Activated CD4-positive, alpha-beta memory T cell treated with anti-CD3 and anti-CD28 coated beads, Interleukin-2, amount 10 ng/mL, durations not matched to agents 7 days and 5 days (primary cell): ENCODE results near the gene PERCC1. TPM values are rescaled to one million over a fixed set of nuclear protein-coding genes. Genes with fewer than 3 reads are reported as not detected.

Experiments used
- CTCF ChIA-PET: fragments of 350-600 bp; sonication (Branson Sonifier 250); formaldehyde crosslinking; loops from one replicate; lab custom pipeline; 2021; ENCODE audit warnings: antibody characterized with exemption, inconsistent platforms; lab: Charles Lee
- POLR2A ChIA-PET: fragments of 350-600 bp; sonication (Branson Sonifier 250); formaldehyde crosslinking; loops from one replicate; lab custom pipeline; 2021; ENCODE audit warnings: antibody characterized with exemption; lab: Charles Lee
- DNase-seq: peaks from one replicate; pipeline ENCODE4 v3.0.0-alpha.2; 2020
- H3K27ac Mint-ChIP-seq: one replicate; pipeline ENCODE4 v1.8.0; 2021; ENCODE audit warnings: mild to moderate bottlenecking, mixed read lengths
- H3K27me3 Mint-ChIP-seq: one replicate; pipeline ENCODE4 v1.8.0; 2021; ENCODE audit warnings: mixed read lengths
- H3K36me3 Mint-ChIP-seq: one replicate; pipeline ENCODE4 v1.8.0; 2021; ENCODE audit warnings: low read depth, mixed read lengths
- H3K4me1 Mint-ChIP-seq: one replicate; pipeline ENCODE4 v1.8.0; 2021; ENCODE audit warnings: mixed read lengths
- H3K4me3 Mint-ChIP-seq: one replicate; pipeline ENCODE4 v1.8.0; 2021; ENCODE audit warnings: mild to moderate bottlenecking, mixed read lengths
- H3K9me3 Mint-ChIP-seq: one replicate; pipeline ENCODE4 v1.8.0; 2021; ENCODE audit warnings: mixed read lengths
- total RNA-seq, 2 experiments: library from RNA; stranded (reverse); gene quantifications; one replicate each; pipeline ENCODE4 v1.2.3, GENCODE V29; 2021

Gene PERCC1
- total RNA-seq, 2 experiments from 2014 or later: not detected

DNA sequence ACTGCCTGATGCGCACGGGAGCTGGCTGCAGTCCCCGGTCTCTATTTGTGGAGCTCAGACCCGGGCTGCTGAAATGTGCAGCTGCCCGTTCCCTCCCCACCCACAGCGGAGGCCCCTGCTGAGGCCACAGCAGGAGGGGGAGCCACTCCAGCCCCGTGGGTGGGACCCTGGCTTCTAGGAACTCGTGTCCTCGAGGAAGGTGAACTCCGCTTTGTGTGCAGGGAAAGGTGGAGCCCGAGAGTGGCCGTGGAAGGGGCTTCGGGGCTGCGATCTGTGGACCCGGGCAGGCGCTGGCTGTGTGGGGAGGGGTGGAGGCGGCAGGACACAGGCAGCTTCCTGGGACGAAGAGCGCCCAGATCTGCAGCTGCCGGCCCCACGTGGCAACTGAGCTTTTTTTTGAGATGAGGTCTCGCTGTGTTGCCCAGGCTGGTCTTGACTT, 10.5 kb downstream of the PERCC1 start:
- no peak for DNase-seq
- ChIA-PET CTCF (no interaction called here), POLR2A (no interaction called here)
- Mint-ChIP-seq H3K9me3 (no peaks in the 10 kb centered on the region), H3K27me3 (no peaks in the 10 kb centered on the region), H3K36me3 (no peaks in the 10 kb centered on the region), H3K27ac (no peak overlapping the region), H3K4me3 (no peak overlapping the region), H3K4me1 (no peaks in the 10 kb centered on the region)

DNA sequence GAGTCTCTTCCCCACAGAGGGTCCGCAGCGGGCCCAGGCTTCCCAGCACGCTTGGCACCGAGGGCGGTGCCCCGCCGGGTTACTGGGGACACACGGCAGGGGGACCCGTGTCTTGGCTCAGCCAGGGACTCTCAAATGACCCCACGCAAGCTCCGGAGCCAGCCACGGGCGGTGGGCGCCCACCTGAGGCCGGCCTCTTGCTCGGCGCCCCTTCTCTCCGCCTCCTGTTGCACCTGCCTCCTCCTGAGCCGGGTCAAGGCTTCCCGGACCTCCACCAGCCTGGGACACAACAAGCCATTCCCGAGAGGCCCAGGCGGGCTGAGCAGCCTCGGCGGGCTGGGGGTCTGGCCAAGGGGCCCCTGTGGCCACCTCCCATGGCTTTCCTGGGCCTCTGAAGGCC, 11.8 kb downstream of the PERCC1 start:
- Mint-ChIP-seq H3K27ac (no peak overlapping the region), H3K4me3 (no peak overlapping the region), H3K27me3 (no peaks in the 10 kb centered on the region), H3K4me1 (no peaks in the 10 kb centered on the region), H3K36me3 (no peaks in the 10 kb centered on the region), H3K9me3 (no peaks in the 10 kb centered on the region)
- ChIA-PET POLR2A (no interaction called here), CTCF (no interaction called here)
- no peak for DNase-seq

DNA sequence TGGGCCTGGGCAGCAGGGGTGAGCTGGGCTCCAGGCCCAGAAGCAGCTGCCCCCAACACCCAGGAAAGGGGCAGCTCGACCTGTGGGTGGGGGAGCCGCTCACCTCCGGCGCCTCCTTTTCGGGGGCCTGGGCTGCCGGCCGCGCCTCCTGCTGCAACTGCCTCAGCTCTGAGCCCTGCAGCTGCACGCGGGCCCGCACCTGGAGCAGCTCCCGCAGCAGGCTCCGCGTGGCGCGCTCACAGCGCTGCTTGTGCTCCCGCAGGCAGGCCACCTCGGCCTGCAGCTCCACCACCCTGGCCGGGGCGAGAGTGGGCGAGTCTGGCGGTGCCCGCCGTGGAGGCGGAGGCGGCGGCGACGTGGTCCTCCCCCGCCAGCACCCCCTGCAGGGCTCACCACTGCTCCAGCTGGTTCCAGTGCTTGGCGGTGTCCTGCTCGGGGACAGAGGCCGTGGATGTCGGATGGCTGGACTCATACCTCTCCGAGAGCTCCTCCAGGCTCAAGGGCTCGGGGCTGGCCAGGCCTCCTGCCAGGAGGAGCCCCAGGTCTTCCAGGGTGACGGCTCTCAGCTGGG, 12.6 kb downstream of the PERCC1 start:
- Mint-ChIP-seq H3K4me3 (no peak overlapping the region), H3K27ac (no peak overlapping the region), H3K27me3 (no peaks in the 10 kb centered on the region), H3K36me3 (no peaks in the 10 kb centered on the region), H3K9me3 (no peaks in the 10 kb centered on the region), H3K4me1 (no peaks in the 10 kb centered on the region)
- ChIA-PET CTCF (interaction anchor here (1.6 kb wide), 1 partner anchor 22 kb away, joined by 3 read pairs; no protein-coding TSS in a partner anchor), POLR2A (interaction anchor here (0.8 kb wide), 1 partner anchor 8 kb away, joined by 3 read pairs; no protein-coding TSS in a partner anchor)
- DNase-seq: no peak

DNA sequence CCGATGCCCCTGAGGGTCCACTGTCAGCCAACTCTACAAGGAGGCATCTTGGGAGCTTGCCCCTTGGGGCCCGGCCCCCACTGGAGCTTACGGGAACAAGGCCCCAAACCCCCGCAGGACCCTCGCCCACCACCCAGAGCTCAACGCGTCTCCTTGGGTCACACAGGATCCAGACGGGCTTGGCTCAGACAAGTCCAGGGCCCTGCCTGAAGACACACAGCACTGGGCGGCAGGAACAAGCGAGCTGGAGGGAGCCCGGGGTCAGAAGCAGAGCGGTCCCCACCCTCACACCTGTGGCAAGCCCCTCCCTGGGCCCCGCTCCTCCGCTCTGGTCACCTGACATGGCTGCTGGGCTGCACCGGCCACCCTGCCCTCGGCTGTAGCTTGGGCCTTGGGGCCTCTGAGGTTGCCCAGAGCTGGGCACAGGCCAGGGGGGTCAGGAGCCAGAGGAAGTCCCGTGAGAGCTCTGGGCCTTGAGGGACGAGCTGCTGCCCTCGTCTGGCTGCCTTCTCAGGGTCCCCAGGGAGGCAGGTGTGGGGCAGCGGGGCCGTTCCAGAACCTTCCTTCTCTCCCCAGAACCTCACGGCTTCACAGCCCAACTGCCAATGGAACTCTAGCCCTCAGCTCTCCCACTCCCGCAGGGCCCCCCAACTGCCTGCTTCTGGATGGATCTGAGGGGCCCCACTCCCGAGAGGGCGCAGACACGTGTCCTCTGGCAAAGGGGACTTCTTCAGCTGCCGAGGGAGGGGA, 13.3 kb downstream of the PERCC1 start, which contains the start of gene CCDC154:
Gene CCDC154, minus strand, starts transcription at position 577 of the 750 bp plus-strand sequence. Its CDS starts 234 bp downstream, at position 343.
- Mint-ChIP-seq H3K4me1 (no peaks in the 10 kb centered on the region), H3K36me3 (no peaks in the 10 kb centered on the region), H3K4me3 (no peak within 1 kb of the TSS), H3K27ac (no peak within 1 kb of the TSS), H3K9me3 (no peaks in the 10 kb centered on the region), H3K27me3 (no peaks in the 10 kb centered on the region)
- no peak for DNase-seq
- ChIA-PET CTCF (interaction anchor here (1.6 kb wide), 1 partner anchor 23 kb away, joined by 3 read pairs; no protein-coding TSS in a partner anchor), POLR2A (interaction anchor here (0.8 kb wide), 1 partner anchor 7 kb away, joined by 3 read pairs; no protein-coding TSS in a partner anchor)

DNA sequence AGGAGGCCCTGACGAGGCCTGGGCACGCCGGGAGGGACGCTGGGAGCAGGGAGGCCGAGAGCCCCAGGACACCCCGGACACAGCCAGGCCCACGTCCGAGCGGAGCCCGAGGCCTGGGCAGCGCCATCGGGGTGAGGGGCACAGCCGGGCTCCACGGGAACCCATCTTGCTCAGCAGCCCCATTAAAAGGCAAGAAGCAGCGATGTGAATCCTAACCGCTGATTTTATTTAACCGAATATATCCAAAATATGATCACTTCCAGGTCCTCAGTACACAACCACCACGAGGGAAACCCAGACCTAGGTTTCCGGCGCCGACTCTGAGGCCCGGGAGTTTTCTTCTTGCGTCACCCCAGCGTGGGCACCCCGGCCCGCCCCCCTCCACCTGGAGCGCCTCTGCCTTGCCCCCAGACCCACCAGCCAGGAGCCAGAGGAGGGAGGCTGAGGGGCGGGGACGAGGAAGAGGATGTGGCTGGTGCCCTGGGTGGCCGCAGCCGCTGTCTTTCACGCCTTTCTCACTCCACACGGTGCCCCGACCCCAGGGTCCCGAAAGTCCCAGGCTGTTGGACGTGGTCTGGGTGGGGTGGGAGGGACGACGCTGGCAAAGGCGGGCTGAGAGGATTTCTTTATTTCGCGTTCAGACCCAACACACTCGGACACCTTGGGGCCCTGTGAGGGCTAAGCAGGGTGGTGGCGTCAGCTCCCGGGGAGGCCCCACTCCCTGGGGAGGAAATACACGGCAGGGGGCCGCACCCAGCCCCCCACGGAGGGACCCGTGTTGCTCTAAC, 14.0 kb downstream of the PERCC1 start:
- no peak for DNase-seq
- CTCF ChIA-PET: no interaction called here
- H3K36me3 Mint-ChIP-seq: no peaks in the 10 kb centered on the region

DNA sequence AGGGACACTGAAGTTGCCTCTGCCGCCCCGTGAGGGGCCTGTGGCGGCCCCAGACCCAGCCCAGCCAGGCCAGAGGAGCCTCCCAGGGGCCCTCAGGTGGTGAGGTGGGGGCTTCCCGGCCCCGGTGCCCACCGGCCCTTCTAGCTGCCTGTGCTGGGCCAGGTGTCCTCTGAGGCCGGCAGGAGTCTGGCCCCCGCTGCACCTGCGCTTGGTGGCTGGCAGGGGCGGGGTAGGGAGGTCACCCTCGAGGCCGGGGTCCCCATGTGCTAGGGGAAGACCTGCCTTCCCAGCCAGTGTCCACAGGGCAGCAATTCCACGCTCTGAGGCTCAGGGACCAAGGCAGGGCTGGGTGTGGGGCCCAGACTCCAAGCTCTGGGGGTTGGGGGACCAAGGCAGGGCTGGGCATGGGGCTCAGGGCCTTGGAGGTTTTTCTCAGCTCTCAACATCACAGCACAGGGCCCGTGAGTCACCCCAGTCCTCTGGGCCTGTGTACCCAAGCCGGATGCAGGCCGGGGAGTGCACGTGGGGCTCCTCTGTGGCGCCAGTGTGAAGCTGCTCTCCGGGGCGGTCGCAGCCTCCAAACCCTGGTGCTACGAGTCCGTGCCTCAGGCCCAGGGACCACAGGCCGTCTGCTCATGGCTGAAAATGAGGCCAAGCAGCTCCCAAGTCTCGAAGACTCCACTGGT, 14.8 kb downstream of the PERCC1 start:
- H3K4me1 Mint-ChIP-seq: no peaks in the 10 kb centered on the region
- no peaks in the 10 kb centered on the region for H3K9me3 Mint-ChIP-seq
- H3K27me3 Mint-ChIP-seq: no peaks in the 10 kb centered on the region
- DNase-seq: no peak
- ChIA-PET POLR2A (interaction anchor here (1.3 to 1.9 kb wide), 2 partner anchors 25 to 337 kb away, joined by 3 to 5 read pairs; partner anchors contain the start of genes NUBP2, SPSB3 and UQCC4), CTCF (no interaction called here)
- no peak overlapping the region for H3K4me3 Mint-ChIP-seq
- no peak overlapping the region for H3K27ac Mint-ChIP-seq
- no peaks in the 10 kb centered on the region for H3K36me3 Mint-ChIP-seq

More for the DNA sequence above, 14.0 kb downstream of the PERCC1 start:
- H3K27me3 Mint-ChIP-seq: no peaks in the 10 kb centered on the region
- POLR2A ChIA-PET: interaction anchor here (1.9 kb wide), 1 partner anchor 25 kb away, joined by 5 read pairs; the partner anchor contains the start of gene UQCC4
- H3K27ac Mint-ChIP-seq: no peak overlapping the region
- no peaks in the 10 kb centered on the region for H3K4me1 Mint-ChIP-seq
- no peaks in the 10 kb centered on the region for H3K9me3 Mint-ChIP-seq
- H3K4me3 Mint-ChIP-seq: no peak overlapping the region

DNA sequence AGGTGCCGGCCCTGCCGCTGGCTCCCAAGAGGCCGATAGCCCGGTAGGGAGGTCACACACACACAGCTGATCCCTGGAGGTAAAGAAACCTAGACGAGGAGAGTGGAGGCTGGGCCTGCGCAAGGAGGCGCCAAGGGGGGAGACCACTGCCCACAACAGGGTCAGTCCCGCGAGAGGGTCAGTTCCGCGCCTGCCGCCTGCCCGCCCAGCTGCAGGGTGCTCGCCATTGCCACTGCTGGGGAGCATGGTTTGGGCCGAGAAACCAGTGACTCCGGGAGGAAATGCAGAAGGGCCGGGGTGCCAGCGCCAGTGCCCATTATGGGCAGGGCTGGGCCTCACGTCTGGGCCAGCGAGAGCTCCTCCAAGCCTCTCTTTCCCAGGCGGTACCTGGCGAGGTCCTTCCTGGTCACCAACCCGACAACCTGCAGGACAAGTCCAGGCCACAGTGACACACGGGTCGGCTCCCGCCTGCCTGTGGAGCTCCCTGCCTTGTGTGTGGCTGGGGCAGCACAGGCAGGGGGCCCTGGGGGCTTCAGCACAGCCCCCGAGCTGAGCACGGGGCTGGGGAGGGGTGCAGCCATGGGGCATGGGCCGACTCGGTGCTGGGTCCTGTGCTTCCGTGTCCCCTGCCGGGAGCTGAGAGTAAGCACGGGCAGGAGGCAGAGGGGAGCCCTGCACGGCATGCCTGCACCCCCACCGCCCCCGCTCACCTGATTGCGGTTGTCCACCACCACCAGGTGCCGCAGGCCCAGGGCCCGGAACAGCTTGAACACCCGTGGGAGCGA, 15.6 kb downstream of the PERCC1 start:
- Mint-ChIP-seq H3K9me3 (no peaks in the 10 kb centered on the region), H3K4me3 (no peak overlapping the region), H3K36me3 (no peaks in the 10 kb centered on the region), H3K4me1 (no peaks in the 10 kb centered on the region), H3K27me3 (no peaks in the 10 kb centered on the region), H3K27ac (no peak overlapping the region)
- ChIA-PET CTCF (no interaction called here), POLR2A (interaction anchor here (1.3 to 1.9 kb wide), 2 partner anchors 26 to 336 kb away, joined by 3 to 5 read pairs; partner anchors contain the start of genes NUBP2, SPSB3 and UQCC4)
- DNase-seq: no peak

DNA sequence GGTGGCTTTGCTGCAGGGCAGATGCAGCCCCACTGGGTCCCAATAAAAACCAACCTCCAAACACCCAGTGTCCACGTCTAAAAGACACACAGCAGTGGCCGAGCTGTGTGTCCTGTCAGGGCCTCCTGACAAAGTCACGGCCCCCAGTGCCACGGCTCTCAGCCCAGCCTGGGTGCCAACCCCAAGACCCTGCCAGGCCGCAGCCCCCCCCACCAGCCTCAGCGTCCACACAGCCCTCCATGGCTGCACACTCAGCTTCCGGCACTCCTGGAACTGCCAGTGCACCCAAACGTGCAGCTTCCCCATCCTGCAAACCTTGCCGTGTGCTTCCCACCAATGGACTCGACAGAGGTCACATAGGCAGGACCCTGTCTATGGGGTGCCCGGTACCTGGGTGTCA, 17.1 kb downstream of the PERCC1 start:
- ChIA-PET CTCF (no interaction called here), POLR2A (no interaction called here)
- H3K4me1 Mint-ChIP-seq: no peaks in the 10 kb centered on the region
- H3K27me3 Mint-ChIP-seq: no peaks in the 10 kb centered on the region
- no peak overlapping the region for H3K4me3 Mint-ChIP-seq
- no peaks in the 10 kb centered on the region for H3K9me3 Mint-ChIP-seq
- no peaks in the 10 kb centered on the region for H3K36me3 Mint-ChIP-seq
- H3K27ac Mint-ChIP-seq: no peak overlapping the region
- DNase-seq: no peak

DNA sequence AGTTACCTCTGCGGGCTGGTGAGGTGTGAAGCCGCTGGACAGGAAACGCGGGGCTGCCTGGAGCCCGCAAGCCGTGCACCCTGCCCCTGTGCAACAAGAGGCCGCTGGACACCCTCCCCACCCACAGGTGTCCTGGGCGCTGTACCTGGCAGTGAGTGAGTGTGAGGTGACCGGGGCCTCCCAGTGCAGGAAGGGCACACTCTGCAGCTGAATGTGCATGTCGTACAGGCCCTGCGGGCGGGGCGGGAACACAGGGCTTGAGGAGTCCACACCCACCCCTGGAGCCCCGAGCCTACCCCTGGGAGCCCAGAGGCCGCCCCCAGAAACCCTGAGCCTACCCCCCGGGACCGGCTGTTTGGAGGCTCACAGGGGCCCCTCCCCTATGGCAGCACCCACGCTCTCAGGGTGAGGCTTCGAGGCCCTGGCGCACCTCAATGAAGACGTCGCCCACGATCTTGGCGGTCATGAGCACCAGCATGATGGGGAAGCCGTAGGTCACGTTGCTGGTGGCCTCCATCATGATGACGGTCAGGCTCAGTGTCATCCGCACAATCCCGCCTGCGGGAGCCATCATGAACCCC, 17.7 kb downstream of the PERCC1 start:
- no peak overlapping the region for H3K27ac Mint-ChIP-seq
- POLR2A ChIA-PET: no interaction called here
- CTCF ChIA-PET: no interaction called here

DNA sequence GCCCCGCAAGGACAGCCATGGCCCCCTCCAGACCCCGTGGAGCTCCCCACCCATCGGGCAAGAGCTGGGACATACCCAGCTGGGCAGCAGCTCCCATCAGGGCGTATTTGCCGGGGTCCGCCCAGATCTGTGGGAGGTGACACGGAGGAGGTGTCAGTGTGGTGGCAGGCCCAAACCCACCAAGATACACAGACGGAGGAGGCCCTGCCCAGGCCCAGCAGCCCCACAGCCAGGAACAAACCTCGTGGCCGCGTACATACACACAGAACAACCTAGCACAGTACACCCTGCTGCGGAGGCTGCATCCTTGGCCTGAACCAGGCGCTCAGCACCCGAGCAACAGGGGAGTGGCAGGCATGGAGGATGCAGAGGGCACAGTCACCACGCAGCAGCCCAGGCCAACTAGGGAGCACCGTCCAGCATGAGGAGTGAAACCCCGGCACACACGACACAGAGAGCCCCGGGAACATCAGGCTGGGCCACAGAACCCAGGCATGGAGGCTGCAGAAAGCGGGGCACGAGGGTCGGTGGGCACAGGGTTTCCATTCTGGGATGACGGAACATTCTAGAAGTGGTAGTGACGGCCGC, 18.4 kb downstream of the PERCC1 start:
- H3K4me3 Mint-ChIP-seq: no peak overlapping the region
- no peaks in the 10 kb centered on the region for H3K36me3 Mint-ChIP-seq
- DNase-seq: no peak
- H3K27ac Mint-ChIP-seq: no peak overlapping the region
- peaks cover 9% of the 10 kb centered on the region for H3K4me1 Mint-ChIP-seq
- no peaks in the 10 kb centered on the region for H3K27me3 Mint-ChIP-seq
- ChIA-PET POLR2A (no interaction called here), CTCF (no interaction called here)
- no peaks in the 10 kb centered on the region for H3K9me3 Mint-ChIP-seq

More for the DNA sequence above, 17.7 kb downstream of the PERCC1 start:
- no peaks in the 10 kb centered on the region for H3K27me3 Mint-ChIP-seq
- peaks cover 2% of the 10 kb centered on the region for H3K4me1 Mint-ChIP-seq
- no peaks in the 10 kb centered on the region for H3K36me3 Mint-ChIP-seq
- no peak overlapping the region for H3K4me3 Mint-ChIP-seq
- H3K9me3 Mint-ChIP-seq: no peaks in the 10 kb centered on the region
- no peak for DNase-seq

DNA sequence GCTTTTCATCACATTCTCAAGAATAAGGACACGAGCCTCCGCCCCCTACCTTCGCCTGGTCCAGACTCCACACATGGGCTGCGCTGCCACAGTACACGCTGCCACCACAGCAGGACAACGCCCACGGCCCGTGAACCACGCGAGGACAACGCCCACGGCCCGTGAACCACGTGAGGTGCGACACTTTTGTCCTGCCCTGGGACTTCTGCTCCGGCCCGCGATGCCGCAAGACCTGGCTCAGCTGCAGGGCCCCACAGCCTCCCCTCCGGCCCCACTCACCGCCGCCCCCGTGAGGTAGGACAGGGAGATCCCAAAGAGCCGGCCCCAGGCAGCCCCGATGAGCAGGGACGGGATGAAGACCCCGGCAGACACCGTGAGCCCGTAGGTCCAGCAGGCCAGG, 19.3 kb downstream of the PERCC1 start:
- DNase-seq: no peak
- H3K4me1 Mint-ChIP-seq: peaks cover 10% of the 10 kb centered on the region
- H3K36me3 Mint-ChIP-seq: no peaks in the 10 kb centered on the region
- POLR2A ChIA-PET: no interaction called here
- no peak overlapping the region for H3K4me3 Mint-ChIP-seq
- no peaks in the 10 kb centered on the region for H3K9me3 Mint-ChIP-seq
- CTCF ChIA-PET: no interaction called here
- H3K27me3 Mint-ChIP-seq: no peaks in the 10 kb centered on the region
- H3K27ac Mint-ChIP-seq: no peak overlapping the region
